Esophagus (tissue), 2 donors: ENCODE measurements around the gene TMEM117. TPM values are rescaled to one million over a fixed set of nuclear protein-coding genes. Genes with fewer than 3 reads are reported as not detected.

ENCODE experiments used
- H3K27ac ChIP-seq, 2 donors: one replicate each; pipeline ENCODE4 v1.5.1; 2013; ENCODE audit warnings: low read depth in 2 of 2, mild to moderate bottlenecking in 2 of 2, inconsistent platforms in 1 of 2, low read length in 1 of 2, moderate library complexity in 1 of 2
- H3K27me3 ChIP-seq, 2 donors: one replicate each; pipeline ENCODE4 v1.6.1; 2013; ENCODE audit warnings: low read length in 2 of 2, control low read depth in 1 of 2, mild to moderate bottlenecking in 1 of 2; ENCODE audit not compliant: insufficient read depth in 2 of 2, control insufficient read depth in 1 of 2
- H3K36me3 ChIP-seq, 2 donors: one replicate each; pipeline ENCODE4 v1.6.1; 2013; ENCODE audit warnings: low read length in 1 of 2; ENCODE audit not compliant: control insufficient read depth in 2 of 2, insufficient read depth in 2 of 2
- H3K4me1 ChIP-seq, 2 donors: one replicate each; pipeline ENCODE4 v1.6.1; 2013; ENCODE audit warnings: low read length in 1 of 2; ENCODE audit not compliant: control insufficient read depth in 2 of 2, insufficient read depth in 2 of 2
- H3K4me3 ChIP-seq, 2 donors: one replicate each; pipeline ENCODE4 v1.5.1; 2013; ENCODE audit warnings: low read length in 2 of 2, mild to moderate bottlenecking in 2 of 2, low read depth in 1 of 2, moderate library complexity in 1 of 2
- H3K9me3 ChIP-seq, 2 donors: one replicate each; pipeline ENCODE4 v1.6.1; 2013; ENCODE audit warnings: mild to moderate bottlenecking in 2 of 2, low read depth in 1 of 2, low read length in 1 of 2, moderate library complexity in 1 of 2; ENCODE audit not compliant: control insufficient read depth in 2 of 2, insufficient read depth in 1 of 2
- WGBS, 2 donors: extraction: QIAGEN DNeasy Blood & Tissue Kit; methylation state at CpG; one replicate each; pipeline ENCODE4 v1.1.7; 2013; 5-methylcytosine and 5-hydroxymethylcytosine counted together
- polyA plus RNA-seq, 2 donors: library from polyadenylated mRNA; stranded (reverse); fragments of 200-250 nt; gene quantifications; one replicate each; pipeline ENCODE4 v1.2.3, GENCODE V29; 2013
- donor health status: healthy with polysubstance abuse.
- donor health status: Bipolar disorder and iron deficiency.

Gene TMEM117
- polyA plus RNA-seq, 2 donors: 5.2 to 6.6 TPM

- peaks cover 2 to 6% of the 10 kb centered on the region in 2 donors for H3K9me3 ChIP-seq
- H3K4me3 ChIP-seq: no peak overlapping the region
- H3K27ac ChIP-seq: no peak overlapping the region
- 79 to 84% methylated on average over 4 of the region's 4 CpGs for WGBS, 2 donors
- no peaks in the 10 kb centered on the region for H3K36me3 ChIP-seq
- no peaks in the 10 kb centered on the region for H3K27me3 ChIP-seq
- H3K4me1 ChIP-seq: no peaks in the 10 kb centered on the region
Observed at GRCh38 chr12:44296624-44297197, 460.8 kb downstream of the TMEM117 start.

- Histone ChIP-seq H3K4me3 (no peak overlapping the region), H3K36me3 (peaks cover 0 to 2% of the 10 kb centered on the region in 2 donors), H3K4me1 (no peaks in the 10 kb centered on the region), H3K9me3 (peaks cover 2 to 11% of the 10 kb centered on the region in 2 donors), H3K27ac (no peak overlapping the region), H3K27me3 (no peaks in the 10 kb centered on the region)
- WGBS, 2 donors: 75 to 79% methylated on average over 3 of the region's 3 CpGs
Observed at GRCh38 chr12:44299524-44299923, 463.6 kb downstream of the TMEM117 start.

- H3K4me3 ChIP-seq: no peak overlapping the region
- no peaks in the 10 kb centered on the region for H3K4me1 ChIP-seq
- H3K27ac ChIP-seq: no peak overlapping the region
- H3K36me3 ChIP-seq: peaks cover 0 to 4% of the 10 kb centered on the region in 2 donors
- peaks cover 5 to 7% of the 10 kb centered on the region in 2 donors for H3K9me3 ChIP-seq
- H3K27me3 ChIP-seq: no peaks in the 10 kb centered on the region
- 66 to 72% methylated on average over 7 of the region's 7 CpGs for WGBS, 2 donors
Observed at GRCh38 chr12:44307506-44308168, 471.8 kb downstream of the TMEM117 start.

- H3K27ac ChIP-seq: no peak overlapping the region
- peaks cover 0 to 3% of the 10 kb centered on the region in 2 donors for H3K4me1 ChIP-seq
- no peaks in the 10 kb centered on the region for H3K9me3 ChIP-seq
Observed at GRCh38 chr12:44313188-44313587, 477.3 kb downstream of the TMEM117 start.

GRCh38 chr12:44314007-44314500 is 478.2 kb downstream of the TMEM117 start:
- Histone ChIP-seq H3K4me1 (peaks cover 0 to 3% of the 10 kb centered on the region in 2 donors), H3K27ac (no peak overlapping the region), H3K9me3 (no peaks in the 10 kb centered on the region), H3K4me3 (no peak overlapping the region), H3K27me3 (no peaks in the 10 kb centered on the region), H3K36me3 (no peaks in the 10 kb centered on the region)
- WGBS, 2 donors: 90 to 100% methylated on average over 1 of the region's 1 CpG

More at GRCh38 chr12:44313188-44313587, 477.3 kb downstream of the TMEM117 start:
- no peaks in the 10 kb centered on the region for H3K36me3 ChIP-seq
- no peak overlapping the region for H3K4me3 ChIP-seq
- H3K27me3 ChIP-seq: no peaks in the 10 kb centered on the region

GRCh38 chr12:44317651-44318126 is 481.8 kb downstream of the TMEM117 start:
- WGBS, 2 donors: 77 to 79% methylated on average over 7 of the region's 7 CpGs
- no peaks in the 10 kb centered on the region for H3K36me3 ChIP-seq
- no peaks in the 10 kb centered on the region for H3K9me3 ChIP-seq

GRCh38 chr12:44331269-44331668 is 495.4 kb downstream of the TMEM117 start:
- Histone ChIP-seq H3K4me1 (no peaks in the 10 kb centered on the region), H3K27me3 (no peaks in the 10 kb centered on the region), H3K27ac (no peak overlapping the region), H3K4me3 (no peak overlapping the region), H3K36me3 (no peaks in the 10 kb centered on the region), H3K9me3 (no peaks in the 10 kb centered on the region)

More at GRCh38 chr12:44317651-44318126, 481.8 kb downstream of the TMEM117 start:
- Histone ChIP-seq H3K27me3 (no peaks in the 10 kb centered on the region), H3K4me1 (peaks cover 0 to 3% of the 10 kb centered on the region in 2 donors), H3K27ac (no peak overlapping the region), H3K4me3 (no peak overlapping the region)

- no peaks in the 10 kb centered on the region for H3K9me3 ChIP-seq
- H3K27ac ChIP-seq: no peak overlapping the region
- no peaks in the 10 kb centered on the region for H3K36me3 ChIP-seq
- no peak overlapping the region for H3K4me3 ChIP-seq
- WGBS, 2 donors: 82% methylated on average over 5 of the region's 5 CpGs
- H3K27me3 ChIP-seq: no peaks in the 10 kb centered on the region
- no peaks in the 10 kb centered on the region for H3K4me1 ChIP-seq
Observed at GRCh38 chr12:44334347-44334746, 498.5 kb downstream of the TMEM117 start.

- no peak overlapping the region for H3K27ac ChIP-seq
- no peak overlapping the region for H3K4me3 ChIP-seq
- H3K4me1 ChIP-seq: no peaks in the 10 kb centered on the region
- H3K9me3 ChIP-seq: no peaks in the 10 kb centered on the region
- no peaks in the 10 kb centered on the region for H3K27me3 ChIP-seq
- H3K36me3 ChIP-seq: no peaks in the 10 kb centered on the region
Observed at GRCh38 chr12:44335030-44335429, 499.1 kb downstream of the TMEM117 start.

- Histone ChIP-seq H3K4me3 (no peak overlapping the region), H3K27me3 (no peaks in the 10 kb centered on the region), H3K9me3 (no peaks in the 10 kb centered on the region), H3K27ac (no peak overlapping the region), H3K4me1 (no peaks in the 10 kb centered on the region), H3K36me3 (no peaks in the 10 kb centered on the region)
- WGBS, 2 donors: 93 to 96% methylated on average over 2 of the region's 2 CpGs
Observed at GRCh38 chr12:44336577-44336976, 500.7 kb downstream of the TMEM117 start.
